Measurements from ENCODE around the gene ORC5. TPM values are rescaled to one million over a fixed set of nuclear protein-coding genes. Genes with fewer than 3 reads are reported as not detected.
"Not testable (repeated sequence)": the region's sequence is repeated elsewhere in the genome, so short reads cannot be mapped to it uniquely, and the experiment has no call there.

The ORC5 gene
- polyA plus RNA-seq (2013, experiment 1 of 4) = 27.7 TPM
- 31.1 TPM for polyA plus RNA-seq (2013, experiment 2 of 4)
- 22.8 TPM for polyA plus RNA-seq (2013, experiment 3 of 4)
- 23.1 TPM for polyA plus RNA-seq (2013, experiment 4 of 4)

- peak within 1 kb of the TSS; percentile 44 for H3K27ac ChIP-seq (ENCODE audit: insufficient read depth, low read depth, low read length, poor library complexity, severe bottlenecking)
- H3K4me1 ChIP-seq (ENCODE audit: control insufficient read depth, insufficient read depth, low read length) = no peaks in the 10 kb centered on the region
- peaks cover 12% of the 10 kb centered on the region for H3K36me3 ChIP-seq (ENCODE audit: control insufficient read depth, insufficient read depth, low read length)
- H3K27me3 ChIP-seq (ENCODE audit: control insufficient read depth, insufficient read depth, low read length, poor library complexity, severe bottlenecking) = no peaks in the 10 kb centered on the region
- peak within 1 kb of the TSS; percentile 85 for H3K4me3 ChIP-seq (ENCODE audit: insufficient read depth, low read depth, low read length)
- 2% methylated on average over 47 of the region's 47 CpGs for WGBS, 2 experiments
- no peaks in the 10 kb centered on the region for H3K9me3 ChIP-seq (ENCODE audit: control insufficient read depth, low read length)
These were observed at the start of gene ORC5 for GRCh38 chr7:104207731-104208420. Gene ORC5, minus strand, starts transcription at chr7:104208013. Its CDS starts 109 bp downstream, at chr7:104207904.

DNA sequence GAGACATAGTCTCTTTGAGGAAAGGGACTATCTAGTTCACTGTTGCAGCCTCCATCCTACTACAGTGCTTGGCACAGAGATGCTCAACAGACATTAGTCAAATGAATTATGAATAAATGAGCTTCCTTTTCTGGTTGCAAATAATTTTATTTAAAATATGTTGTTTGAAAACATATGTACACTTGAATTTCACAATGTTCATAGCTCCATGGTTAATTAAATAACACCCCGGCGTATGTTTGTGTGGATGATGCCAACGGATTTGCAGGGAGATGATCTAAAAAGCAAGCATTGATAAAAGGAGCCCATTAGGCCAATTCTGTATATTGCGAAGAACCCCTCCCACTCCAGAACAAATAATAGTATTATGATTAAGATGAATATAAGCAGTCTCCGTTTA lies 47.8 kb upstream of the ORC5 start:
- no peaks in the 10 kb centered on the region for H3K9me3 ChIP-seq (ENCODE audit: control insufficient read depth, low read length)
- no peaks in the 10 kb centered on the region for H3K4me1 ChIP-seq (ENCODE audit: control insufficient read depth, insufficient read depth, low read length)
- WGBS, 2 experiments = 89 to 100% methylated on average over 3 of the region's 5 CpGs
- no peak overlapping the region for H3K27ac ChIP-seq (ENCODE audit: insufficient read depth, low read depth, low read length, poor library complexity, severe bottlenecking)
- no peak overlapping the region for H3K4me3 ChIP-seq (ENCODE audit: insufficient read depth, low read depth, low read length)
- no peaks in the 10 kb centered on the region for H3K27me3 ChIP-seq (ENCODE audit: control insufficient read depth, insufficient read depth, low read length, poor library complexity, severe bottlenecking)
- no peaks in the 10 kb centered on the region for H3K36me3 ChIP-seq (ENCODE audit: control insufficient read depth, insufficient read depth, low read length)

DNA sequence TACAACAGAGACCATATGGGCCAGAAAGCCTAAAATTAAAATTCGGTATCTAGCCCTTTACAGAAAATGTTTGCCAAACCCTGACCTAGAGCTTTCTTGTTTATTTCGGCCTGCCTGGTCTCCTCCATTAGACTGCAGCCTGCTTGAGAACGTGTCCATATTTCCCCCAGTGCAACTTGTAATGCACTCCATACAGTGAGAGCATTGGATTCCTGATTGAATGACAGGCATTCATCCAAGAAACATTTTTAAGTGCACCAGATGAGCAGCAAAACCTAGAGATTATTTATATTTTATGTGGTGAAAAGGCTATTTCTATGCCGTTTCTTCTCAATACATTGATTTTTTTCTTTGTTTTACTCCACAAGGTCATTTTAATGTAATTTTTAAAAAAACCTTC lies 47.4 kb upstream of the ORC5 start:
- WGBS, 2 experiments = 93 to 95% methylated on average over 3 of the region's 4 CpGs
- Histone ChIP-seq H3K4me3 (ENCODE audit: insufficient read depth, low read depth, low read length) (no peak overlapping the region), H3K27ac (ENCODE audit: insufficient read depth, low read depth, low read length, poor library complexity, severe bottlenecking) (no peak overlapping the region), H3K36me3 (ENCODE audit: control insufficient read depth, insufficient read depth, low read length) (no peaks in the 10 kb centered on the region), H3K9me3 (ENCODE audit: control insufficient read depth, low read length) (no peaks in the 10 kb centered on the region), H3K27me3 (ENCODE audit: control insufficient read depth, insufficient read depth, low read length, poor library complexity, severe bottlenecking) (no peaks in the 10 kb centered on the region), H3K4me1 (ENCODE audit: control insufficient read depth, insufficient read depth, low read length) (no peaks in the 10 kb centered on the region)

DNA sequence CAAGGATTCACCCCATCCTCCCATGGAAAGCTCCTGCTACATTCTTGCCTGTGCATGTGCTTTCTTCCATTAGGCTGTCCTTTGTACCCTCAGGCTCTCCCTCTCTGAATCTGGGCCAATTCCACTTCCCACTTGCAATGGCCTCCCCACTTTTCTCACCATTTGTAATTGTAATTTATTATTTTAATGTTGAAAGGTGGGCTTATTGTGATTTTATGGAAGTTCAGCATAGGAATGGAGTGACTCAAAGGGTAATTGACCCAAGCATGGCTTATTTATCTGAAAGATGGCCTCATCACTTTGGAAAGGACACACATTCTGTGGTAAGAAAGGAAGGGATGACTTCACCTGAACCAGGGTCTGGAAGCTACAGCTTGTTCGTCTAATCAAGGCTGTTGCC lies 46.9 kb upstream of the ORC5 start:
- WGBS, 2 experiments = 80 to 87% methylated on average over 1 of the region's 1 CpG
- no peaks in the 10 kb centered on the region for H3K36me3 ChIP-seq (ENCODE audit: control insufficient read depth, insufficient read depth, low read length)
- H3K27ac ChIP-seq (ENCODE audit: insufficient read depth, low read depth, low read length, poor library complexity, severe bottlenecking) = no peak overlapping the region
- no peaks in the 10 kb centered on the region for H3K4me1 ChIP-seq (ENCODE audit: control insufficient read depth, insufficient read depth, low read length)
- no peak overlapping the region for H3K4me3 ChIP-seq (ENCODE audit: insufficient read depth, low read depth, low read length)
- H3K9me3 ChIP-seq (ENCODE audit: control insufficient read depth, low read length) = no peaks in the 10 kb centered on the region
- no peaks in the 10 kb centered on the region for H3K27me3 ChIP-seq (ENCODE audit: control insufficient read depth, insufficient read depth, low read length, poor library complexity, severe bottlenecking)

DNA sequence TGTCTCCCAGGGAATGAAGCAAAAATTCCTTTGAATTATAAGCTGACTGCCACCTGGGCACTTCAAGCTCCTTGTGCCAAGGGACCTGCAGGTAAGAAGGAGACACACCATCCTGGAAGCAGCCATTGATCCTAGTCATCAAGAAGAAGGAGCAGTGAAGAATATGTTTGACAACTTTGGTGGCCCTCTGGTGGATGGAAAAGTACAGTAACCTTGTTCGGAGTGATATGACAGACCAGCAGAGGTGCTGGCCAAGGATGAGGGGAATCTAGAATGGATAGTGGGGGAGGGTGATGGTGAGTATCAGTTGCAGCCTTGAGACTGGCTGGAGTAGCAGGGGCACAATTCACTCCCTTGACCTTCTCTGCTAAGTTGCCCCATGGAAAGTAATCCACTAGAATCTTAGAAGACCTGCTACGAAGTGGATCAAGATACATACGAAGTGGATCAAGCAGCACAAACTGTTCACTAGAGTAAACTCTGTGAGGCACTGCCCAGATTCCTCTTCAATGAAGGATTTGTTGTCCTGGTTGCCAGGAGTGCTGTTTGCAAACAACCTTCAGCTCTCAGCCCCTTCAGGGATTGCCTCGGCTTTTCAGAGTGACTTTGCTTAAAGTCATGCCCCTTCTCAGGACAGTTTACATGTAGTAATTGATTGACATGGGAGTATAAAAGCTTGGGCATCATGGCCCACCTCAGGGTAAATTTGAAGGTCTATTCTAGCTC lies 44.8 kb upstream of the ORC5 start:
- H3K27ac ChIP-seq (ENCODE audit: insufficient read depth, low read depth, low read length, poor library complexity, severe bottlenecking) = no peak overlapping the region
- no peak overlapping the region for H3K4me3 ChIP-seq (ENCODE audit: insufficient read depth, low read depth, low read length)
- H3K36me3 ChIP-seq (ENCODE audit: control insufficient read depth, insufficient read depth, low read length) = no peaks in the 10 kb centered on the region
- H3K9me3 ChIP-seq (ENCODE audit: control insufficient read depth, low read length) = no peaks in the 10 kb centered on the region
- H3K4me1 ChIP-seq (ENCODE audit: control insufficient read depth, insufficient read depth, low read length) = no peaks in the 10 kb centered on the region
- no peaks in the 10 kb centered on the region for H3K27me3 ChIP-seq (ENCODE audit: control insufficient read depth, insufficient read depth, low read length, poor library complexity, severe bottlenecking)
- WGBS, 2 experiments = 83 to 86% methylated on average over 4 of the region's 4 CpGs

DNA sequence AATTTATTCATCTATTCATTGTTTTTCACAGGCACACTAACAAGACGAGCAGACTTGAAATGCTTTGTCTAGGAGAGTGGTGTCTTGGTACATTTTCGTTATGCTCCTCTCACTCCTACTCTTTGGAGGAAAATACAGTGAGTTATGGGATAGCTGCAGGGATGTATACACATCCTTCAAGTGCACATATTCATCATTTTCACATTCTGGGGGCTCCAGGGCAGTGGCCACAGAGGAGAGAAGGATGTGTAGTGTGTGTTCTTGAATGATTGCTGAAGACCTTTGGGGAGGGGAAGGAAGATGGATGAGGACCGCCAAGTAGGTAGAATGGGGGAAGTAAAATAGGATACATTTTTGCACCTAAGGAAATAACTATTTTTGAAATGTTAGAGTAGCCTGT lies 34.8 kb upstream of the ORC5 start:
- no peaks in the 10 kb centered on the region for H3K27me3 ChIP-seq (ENCODE audit: control insufficient read depth, insufficient read depth, low read length, poor library complexity, severe bottlenecking)
- H3K4me1 ChIP-seq (ENCODE audit: control insufficient read depth, insufficient read depth, low read length) = no peaks in the 10 kb centered on the region
- no peaks in the 10 kb centered on the region for H3K36me3 ChIP-seq (ENCODE audit: control insufficient read depth, insufficient read depth, low read length)
- H3K9me3 ChIP-seq (ENCODE audit: control insufficient read depth, low read length) = no peaks in the 10 kb centered on the region
- WGBS, 2 experiments = 79 to 96% methylated on average over 1 to 3 of the region's 3 CpGs
- no peak overlapping the region for H3K4me3 ChIP-seq (ENCODE audit: insufficient read depth, low read depth, low read length)
- no peak overlapping the region for H3K27ac ChIP-seq (ENCODE audit: insufficient read depth, low read depth, low read length, poor library complexity, severe bottlenecking)

GRCh38 chr7:104241538-104242209 lies 33.9 kb upstream of the ORC5 start:
- Histone ChIP-seq H3K9me3 (ENCODE audit: control insufficient read depth, low read length) (no peaks in the 10 kb centered on the region), H3K27me3 (ENCODE audit: control insufficient read depth, insufficient read depth, low read length, poor library complexity, severe bottlenecking) (no peaks in the 10 kb centered on the region), H3K36me3 (ENCODE audit: control insufficient read depth, insufficient read depth, low read length) (no peaks in the 10 kb centered on the region), H3K27ac (ENCODE audit: insufficient read depth, low read depth, low read length, poor library complexity, severe bottlenecking) (no peak overlapping the region), H3K4me1 (ENCODE audit: control insufficient read depth, insufficient read depth, low read length) (no peaks in the 10 kb centered on the region), H3K4me3 (ENCODE audit: insufficient read depth, low read depth, low read length) (no peak overlapping the region)
- 90 to 93% methylated on average over 4 of the region's 4 CpGs for WGBS, 2 experiments

- Histone ChIP-seq H3K9me3 (ENCODE audit: control insufficient read depth, low read length) (no peaks in the 10 kb centered on the region), H3K4me3 (ENCODE audit: insufficient read depth, low read depth, low read length) (no peak overlapping the region), H3K4me1 (ENCODE audit: control insufficient read depth, insufficient read depth, low read length) (no peaks in the 10 kb centered on the region), H3K27me3 (ENCODE audit: control insufficient read depth, insufficient read depth, low read length, poor library complexity, severe bottlenecking) (no peaks in the 10 kb centered on the region), H3K36me3 (ENCODE audit: control insufficient read depth, insufficient read depth, low read length) (no peaks in the 10 kb centered on the region), H3K27ac (ENCODE audit: insufficient read depth, low read depth, low read length, poor library complexity, severe bottlenecking) (no peak overlapping the region)
- 89% methylated on average over 3 of the region's 3 CpGs for WGBS, 2 experiments
These were observed 33.3 kb upstream of the ORC5 start for GRCh38 chr7:104241135-104241534.

DNA sequence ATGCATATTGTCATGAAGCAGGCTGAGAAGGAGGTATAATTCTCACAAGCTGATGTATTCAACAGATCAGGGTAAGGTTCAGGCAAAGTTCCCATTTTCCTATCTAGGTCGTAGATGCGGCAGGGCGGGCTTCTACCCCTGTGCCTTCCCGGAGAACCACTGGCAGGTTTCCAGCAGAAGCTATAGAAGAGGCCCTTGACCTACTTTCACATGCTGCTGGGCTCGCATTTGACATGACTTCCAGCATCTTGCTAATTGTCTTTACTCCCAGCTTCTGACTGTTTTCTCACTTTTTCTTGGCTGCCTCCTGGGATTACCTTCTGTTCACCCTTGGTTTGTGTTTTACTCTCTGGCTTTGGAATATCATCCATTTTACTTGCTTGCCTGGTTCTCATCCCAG lies 32.6 kb upstream of the ORC5 start:
- Histone ChIP-seq H3K4me3 (ENCODE audit: insufficient read depth, low read depth, low read length) (no peak overlapping the region), H3K36me3 (ENCODE audit: control insufficient read depth, insufficient read depth, low read length) (no peaks in the 10 kb centered on the region), H3K27me3 (ENCODE audit: control insufficient read depth, insufficient read depth, low read length, poor library complexity, severe bottlenecking) (no peaks in the 10 kb centered on the region)

GRCh38 chr7:104234990-104235389 lies 27.2 kb upstream of the ORC5 start:
- WGBS, 2 experiments = no CpG with 5 or more reads among the region's 2 CpGs

More for the DNA sequence above, 32.6 kb upstream of the ORC5 start:
- WGBS, 2 experiments = 90 to 92% methylated on average over 5 of the region's 5 CpGs
- no peaks in the 10 kb centered on the region for H3K4me1 ChIP-seq (ENCODE audit: control insufficient read depth, insufficient read depth, low read length)
- H3K27ac ChIP-seq (ENCODE audit: insufficient read depth, low read depth, low read length, poor library complexity, severe bottlenecking) = no peak overlapping the region
- no peaks in the 10 kb centered on the region for H3K9me3 ChIP-seq (ENCODE audit: control insufficient read depth, low read length)

More at GRCh38 chr7:104234990-104235389, 27.2 kb upstream of the ORC5 start:
- H3K4me1 ChIP-seq (ENCODE audit: control insufficient read depth, insufficient read depth, low read length); H3K36me3 ChIP-seq (ENCODE audit: control insufficient read depth, insufficient read depth, low read length); H3K27ac ChIP-seq (ENCODE audit: insufficient read depth, low read depth, low read length, poor library complexity, severe bottlenecking); H3K4me3 ChIP-seq (ENCODE audit: insufficient read depth, low read depth, low read length); H3K27me3 ChIP-seq (ENCODE audit: control insufficient read depth, insufficient read depth, low read length, poor library complexity, severe bottlenecking); H3K9me3 ChIP-seq (ENCODE audit: control insufficient read depth, low read length): not testable (repeated sequence)

Data from ectodermal cell (in vitro differentiated cells).